Measurements from ENCODE around the gene CFC1B. TPM values are rescaled to one million over a fixed set of nuclear protein-coding genes. Genes with fewer than 3 reads are reported as not detected.
"Not testable (repeated sequence)": the region's sequence is repeated elsewhere in the genome, so short reads cannot be mapped to it uniquely, and the experiment has no call there.

CFC1B gene
- total RNA-seq: not detected in 2 replicates

GRCh38 chr2:130520992-130521391 is at the start of gene CFC1B:
TSS of gene CFC1B (plus strand) at chr2:130521222. CDS start at chr2:130521485, 263 bp downstream.
- DNase-seq (ENCODE audit: low read depth in 2 of 2): not testable (repeated sequence)

GRCh38 chr2:130491073-130491472 is 29.9 kb upstream of the CFC1B start:
- DNase-seq (ENCODE audit: low read depth in 2 of 2): not testable (repeated sequence)

- not testable (repeated sequence) for DNase-seq (ENCODE audit: low read depth in 2 of 2)
These were observed 11.8 kb upstream of the CFC1B start, which contains the start of gene POTEI for GRCh38 chr2:130509228-130509627. TSS of gene POTEI (minus strand) at chr2:130509328. CDS start at chr2:130509235, 93 bp downstream.

- not testable (repeated sequence) for DNase-seq (ENCODE audit: low read depth in 2 of 2)
These were observed 9.9 kb upstream of the CFC1B start for GRCh38 chr2:130510807-130511746.

GRCh38 chr2:130511747-130512451 is 9.1 kb upstream of the CFC1B start:
- DNase-seq (ENCODE audit: low read depth in 2 of 2): not testable (repeated sequence)

DNA sequence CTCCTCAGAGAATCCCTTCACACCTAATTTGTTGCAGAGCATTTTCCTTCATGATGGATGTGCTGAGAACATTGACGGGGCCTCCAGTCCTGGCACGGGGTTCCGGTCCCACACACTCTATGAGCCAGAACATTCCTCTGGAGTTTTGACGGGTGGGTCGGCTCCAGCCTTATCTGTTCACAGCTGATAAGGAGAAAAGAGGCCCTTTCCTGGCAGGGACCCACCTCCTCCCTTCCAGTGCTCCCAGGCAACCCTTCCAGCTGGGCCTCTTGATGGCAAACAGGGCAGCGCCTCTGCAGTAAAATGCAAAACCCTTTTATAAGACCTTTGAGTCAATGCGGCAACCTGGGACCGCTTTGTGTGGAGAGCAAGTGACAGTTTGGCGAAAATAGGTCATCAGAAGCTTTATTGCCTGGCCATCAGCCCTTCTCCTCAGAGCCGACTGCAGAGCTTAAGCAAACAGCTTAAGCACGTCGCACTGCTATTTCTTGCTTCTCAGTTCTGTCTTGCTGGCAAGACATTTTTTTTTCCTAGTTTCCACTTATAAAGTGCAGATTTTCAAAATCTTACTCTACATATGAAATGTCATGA is 2.4 kb upstream of the CFC1B start:
- DNase-seq (ENCODE audit: low read depth in 2 of 2): not testable (repeated sequence)

DNA sequence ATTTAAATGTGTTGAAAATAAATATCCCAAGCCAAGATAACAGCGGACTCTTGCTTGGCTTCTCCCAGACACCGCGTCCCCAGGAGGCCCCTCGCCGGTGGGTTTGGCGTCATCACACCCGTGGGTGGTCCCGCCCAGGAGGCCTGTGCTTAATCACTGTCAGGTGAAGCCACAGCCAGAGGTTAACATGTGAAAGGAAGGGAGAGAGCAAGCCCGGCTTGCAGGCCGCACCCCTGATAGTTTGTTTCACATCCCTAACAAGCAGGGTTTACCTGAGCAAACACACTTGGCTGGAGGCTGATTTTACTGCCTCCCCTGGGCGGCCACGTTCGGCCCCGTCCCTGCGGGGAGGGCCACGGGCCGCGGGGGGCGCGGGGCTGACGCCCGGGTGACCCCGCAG is 1.4 kb downstream of the CFC1B start:
- not testable (repeated sequence) for DNase-seq (ENCODE audit: low read depth in 2 of 2)

GRCh38 chr2:130527365-130527967 is 6.4 kb downstream of the CFC1B start:
- DNase-seq (ENCODE audit: low read depth in 2 of 2): not testable (repeated sequence)

DNA sequence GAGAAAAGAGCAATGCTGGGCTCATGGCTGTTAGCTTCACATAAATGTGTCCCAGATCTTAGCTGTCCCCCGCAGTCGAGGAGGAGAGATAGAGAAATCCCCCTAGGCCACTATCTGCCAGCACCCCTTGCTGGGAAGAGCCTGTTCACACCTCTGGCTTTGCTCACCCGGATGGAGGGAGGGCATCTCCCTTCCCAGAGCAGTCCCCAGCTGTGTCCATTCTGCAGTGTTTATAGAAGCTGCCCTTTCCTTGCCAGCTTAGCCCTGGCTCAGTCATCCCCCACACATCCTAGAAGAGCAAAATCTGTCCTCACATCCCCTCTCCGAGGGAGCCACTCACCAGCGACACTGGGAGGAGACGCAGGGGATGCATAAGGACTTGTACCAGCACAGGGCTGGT is 8.5 kb downstream of the CFC1B start:
- DNase-seq (ENCODE audit: low read depth in 2 of 2): not testable (repeated sequence)

DNA sequence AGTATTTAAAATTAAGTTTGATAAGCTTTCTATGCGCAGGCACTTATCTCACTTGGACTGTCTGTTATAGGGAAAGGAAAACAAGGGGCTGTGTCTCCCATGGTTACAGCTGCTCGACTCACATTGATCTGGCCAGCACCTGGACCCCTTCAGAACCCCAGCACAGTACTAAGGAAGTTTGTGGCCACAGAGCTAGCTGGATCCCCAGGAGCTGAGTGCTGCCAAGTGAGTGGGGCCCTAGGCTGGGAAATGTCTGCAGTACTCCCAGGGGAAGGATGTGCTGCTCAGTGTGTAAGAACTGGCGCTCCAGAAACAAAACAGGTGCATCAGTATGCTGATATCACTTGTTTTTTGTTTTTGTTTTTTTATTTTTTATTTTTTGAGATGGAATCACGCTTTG is 9.2 kb downstream of the CFC1B start:
- DNase-seq (ENCODE audit: low read depth in 2 of 2): not testable (repeated sequence)

DNA sequence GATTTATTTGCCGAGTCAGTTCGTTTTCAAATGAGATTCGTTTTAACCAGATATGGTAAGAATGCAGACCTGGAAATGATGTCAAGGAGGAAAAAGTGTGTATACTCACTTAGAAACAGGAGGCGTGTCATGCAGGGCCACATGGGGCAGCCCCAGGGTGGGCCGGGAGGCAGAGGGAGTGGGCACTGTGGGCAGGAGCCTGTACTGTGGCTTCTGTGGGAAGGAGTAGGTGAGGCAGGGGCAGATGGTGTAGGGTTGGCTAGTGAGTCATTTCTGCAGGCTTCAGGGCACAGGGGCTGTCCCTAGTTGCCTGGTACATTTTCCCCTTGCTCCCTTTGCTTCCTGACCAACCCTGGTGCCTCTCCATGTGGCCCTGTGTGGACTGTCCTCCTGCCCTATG is 10.2 kb downstream of the CFC1B start:
- DNase-seq (ENCODE audit: low read depth in 2 of 2): not testable (repeated sequence)

DNA sequence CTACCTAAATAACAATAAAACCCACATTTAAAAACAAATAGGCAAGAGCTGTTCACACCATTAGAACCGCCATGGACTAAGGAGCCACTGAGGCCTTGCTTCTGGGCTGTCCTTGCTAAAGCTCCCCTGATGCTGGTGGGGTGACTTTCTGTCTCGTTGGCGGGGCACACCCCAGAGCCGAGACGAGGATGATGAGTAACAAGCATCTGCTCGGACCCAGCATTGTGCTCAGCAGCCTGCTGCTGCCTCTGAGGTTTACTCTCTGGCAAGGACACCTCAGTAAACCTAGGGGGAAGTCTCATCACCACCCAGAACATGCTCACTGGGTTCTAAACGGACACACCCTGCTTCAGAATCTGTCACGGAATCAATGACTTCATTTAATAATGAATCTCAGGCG is 10.7 kb downstream of the CFC1B start:
- DNase-seq (ENCODE audit: low read depth in 2 of 2): not testable (repeated sequence)

- not testable (repeated sequence) for DNase-seq (ENCODE audit: low read depth in 2 of 2)
These were observed 15.6 kb downstream of the CFC1B start for GRCh38 chr2:130536654-130537053.

GRCh38 chr2:130538271-130538670 is 17.2 kb downstream of the CFC1B start:
- DNase-seq (ENCODE audit: low read depth in 2 of 2): not testable (repeated sequence)

GRCh38 chr2:130542789-130543188 is 21.8 kb downstream of the CFC1B start:
- not testable (repeated sequence) for DNase-seq (ENCODE audit: low read depth in 2 of 2)

GRCh38 chr2:130543785-130544528 is 22.9 kb downstream of the CFC1B start:
- DNase-seq (ENCODE audit: low read depth in 2 of 2): not testable (repeated sequence)

- not testable (repeated sequence) for DNase-seq (ENCODE audit: low read depth in 2 of 2)
These were observed 24.0 kb downstream of the CFC1B start for GRCh38 chr2:130544978-130545377.

DNA sequence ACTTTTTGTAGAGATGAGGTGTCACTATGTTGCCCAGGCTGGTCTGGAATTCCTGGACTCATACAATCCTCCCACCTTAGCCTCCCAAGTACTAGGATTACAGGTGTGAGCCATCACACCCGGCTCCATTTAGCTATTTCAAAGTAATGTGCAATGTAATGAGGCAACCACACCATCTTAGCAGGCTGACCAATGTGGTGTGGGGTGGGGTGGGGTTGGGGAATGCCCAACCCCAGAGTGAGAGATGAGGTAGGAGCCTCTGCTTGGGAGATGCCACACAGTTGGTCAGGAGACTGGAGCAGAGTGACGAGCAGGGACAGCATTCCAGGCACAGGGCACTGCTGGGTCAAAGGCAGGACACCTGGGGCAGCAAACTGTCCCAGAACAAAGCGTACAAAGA is 27.4 kb downstream of the CFC1B start:
- not testable (repeated sequence) for DNase-seq (ENCODE audit: low read depth in 2 of 2)

DNA sequence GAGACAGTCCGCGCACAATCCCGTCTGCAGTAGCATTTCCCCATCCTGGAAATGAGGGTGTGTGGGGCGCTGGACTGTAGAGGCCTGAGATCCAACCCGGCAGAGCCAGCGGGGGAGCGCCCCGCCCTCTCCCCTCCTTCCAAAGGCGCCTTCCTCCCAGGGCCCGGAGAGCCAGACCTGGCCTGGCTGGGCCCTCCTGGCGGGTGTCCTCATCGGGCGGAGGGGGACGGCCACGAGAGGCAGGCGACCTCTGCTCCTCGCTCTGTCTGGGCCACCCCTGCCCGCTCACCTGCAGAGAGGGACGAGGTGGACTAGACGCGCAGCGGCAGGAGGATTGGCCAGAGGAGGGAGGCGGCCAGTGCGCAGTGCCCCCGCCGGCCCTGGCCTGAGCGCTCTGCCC is 28.5 kb downstream of the CFC1B start:
- not testable (repeated sequence) for DNase-seq (ENCODE audit: low read depth in 2 of 2)

DNA sequence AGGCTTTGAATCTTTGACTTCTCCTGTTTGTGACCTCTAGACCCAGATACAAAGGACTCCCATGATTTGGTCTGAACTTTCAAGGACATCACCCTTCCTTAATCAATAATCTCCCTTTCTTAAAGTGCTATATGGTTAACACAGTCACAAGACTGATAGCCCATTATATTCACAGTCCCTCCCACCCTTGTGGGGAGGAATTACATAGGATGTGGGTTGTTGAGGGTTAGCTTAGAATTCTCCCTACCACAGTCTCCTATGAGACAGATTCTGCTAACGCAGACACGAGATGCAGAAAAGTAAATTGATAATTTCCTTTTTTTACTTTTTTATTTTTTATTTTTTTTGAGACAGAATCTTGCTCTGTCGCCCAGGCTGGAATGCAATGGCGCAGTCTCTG is 33.2 kb downstream of the CFC1B start:
- DNase-seq (ENCODE audit: low read depth in 2 of 2): not testable (repeated sequence)

DNA sequence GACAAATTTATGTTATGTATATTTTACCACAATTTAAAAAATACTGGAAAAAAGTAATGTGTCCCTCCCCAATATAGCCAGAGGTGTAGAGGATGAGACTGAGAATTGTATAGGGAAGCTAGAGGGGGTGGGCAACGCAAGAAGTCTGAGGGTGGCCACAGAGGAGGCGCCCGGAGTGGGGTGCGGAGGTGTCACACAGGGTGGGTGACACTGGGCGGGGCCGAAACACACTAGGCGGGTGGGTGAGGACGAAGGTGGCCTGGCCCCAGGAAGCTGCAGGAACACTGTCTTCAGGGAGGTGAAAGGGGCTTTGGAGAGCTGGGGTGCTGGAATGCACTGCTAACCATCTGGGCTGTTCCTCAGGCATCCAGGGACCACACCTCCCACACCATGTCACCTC is 35.4 kb downstream of the CFC1B start:
- DNase-seq (ENCODE audit: low read depth in 2 of 2): not testable (repeated sequence)

All from lung microvascular endothelial cell (primary cell).